ENCODE measurements around the gene ETNK1.
"Not testable (repeated sequence)": the region's sequence is repeated elsewhere in the genome, so short reads cannot be mapped to it uniquely, and the experiment has no call there.

The ETNK1 gene, protein sequence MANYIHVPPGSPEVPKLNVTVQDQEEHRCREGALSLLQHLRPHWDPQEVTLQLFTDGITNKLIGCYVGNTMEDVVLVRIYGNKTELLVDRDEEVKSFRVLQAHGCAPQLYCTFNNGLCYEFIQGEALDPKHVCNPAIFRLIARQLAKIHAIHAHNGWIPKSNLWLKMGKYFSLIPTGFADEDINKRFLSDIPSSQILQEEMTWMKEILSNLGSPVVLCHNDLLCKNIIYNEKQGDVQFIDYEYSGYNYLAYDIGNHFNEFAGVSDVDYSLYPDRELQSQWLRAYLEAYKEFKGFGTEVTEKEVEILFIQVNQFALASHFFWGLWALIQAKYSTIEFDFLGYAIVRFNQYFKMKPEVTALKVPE

DNA sequence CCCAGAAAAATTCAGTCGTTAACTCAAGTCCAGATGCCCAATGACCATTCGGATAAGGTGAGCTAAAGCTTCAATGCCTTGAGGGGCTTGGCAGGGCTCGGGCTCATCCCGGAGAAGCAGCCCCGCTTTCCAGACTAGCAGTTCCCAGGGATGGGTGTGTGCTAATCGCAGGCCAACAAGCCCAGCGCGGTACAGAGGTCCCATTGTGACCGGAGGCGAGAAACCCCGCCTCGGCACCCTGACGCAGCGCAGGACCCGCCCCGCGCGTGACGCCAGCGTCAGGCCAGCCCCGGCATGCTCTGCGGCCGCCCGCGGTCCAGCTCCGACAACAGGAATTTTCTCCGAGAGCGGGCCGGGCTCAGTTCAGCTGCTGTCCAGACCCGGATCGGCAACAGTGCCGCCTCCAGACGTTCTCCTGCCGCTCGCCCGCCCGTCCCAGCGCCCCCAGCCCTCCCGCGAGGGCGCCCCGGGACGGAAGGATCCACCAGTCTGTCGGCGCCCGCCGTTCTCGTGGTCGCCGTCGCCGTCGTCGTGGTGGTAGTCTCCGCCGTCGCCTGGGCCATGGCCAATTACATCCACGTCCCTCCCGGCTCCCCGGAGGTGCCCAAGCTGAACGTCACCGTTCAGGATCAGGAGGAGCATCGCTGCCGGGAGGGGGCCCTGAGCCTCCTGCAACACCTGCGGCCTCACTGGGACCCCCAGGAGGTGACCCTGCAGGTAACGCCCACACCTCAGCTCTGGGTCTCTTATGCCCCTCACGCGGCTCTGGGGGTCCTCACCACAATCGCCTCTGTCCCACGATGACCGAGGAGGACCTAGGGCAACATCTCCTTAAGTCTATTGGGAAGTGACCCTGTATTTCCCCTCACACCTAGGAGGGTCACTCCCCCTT is at the start of gene ETNK1:
TSS of gene ETNK1 (plus strand) at position 302 of the 892 bp plus-strand sequence. CDS start at position 562, 260 bp downstream.
- peak; percentile 81 for DNase-seq

DNA sequence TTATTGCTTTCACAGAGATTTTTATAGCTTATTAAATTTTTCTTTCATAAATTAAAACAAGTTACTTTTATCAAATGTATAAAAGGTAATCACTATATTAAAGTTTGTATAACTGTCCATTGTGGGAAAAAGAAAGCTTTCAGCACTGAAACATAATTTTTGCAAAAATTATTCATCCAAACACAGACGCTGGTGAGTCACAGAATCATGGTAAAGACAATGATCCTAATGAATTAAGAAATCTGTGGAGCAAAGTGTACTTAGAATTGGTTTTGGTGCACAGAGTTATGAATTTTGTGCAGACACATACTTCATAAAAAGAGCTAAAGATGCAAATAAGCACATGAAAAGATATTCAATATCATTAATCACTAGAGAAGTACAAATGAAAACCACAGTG is 48.9 kb upstream of the ETNK1 start:
- DNase-seq = no peak

DNA sequence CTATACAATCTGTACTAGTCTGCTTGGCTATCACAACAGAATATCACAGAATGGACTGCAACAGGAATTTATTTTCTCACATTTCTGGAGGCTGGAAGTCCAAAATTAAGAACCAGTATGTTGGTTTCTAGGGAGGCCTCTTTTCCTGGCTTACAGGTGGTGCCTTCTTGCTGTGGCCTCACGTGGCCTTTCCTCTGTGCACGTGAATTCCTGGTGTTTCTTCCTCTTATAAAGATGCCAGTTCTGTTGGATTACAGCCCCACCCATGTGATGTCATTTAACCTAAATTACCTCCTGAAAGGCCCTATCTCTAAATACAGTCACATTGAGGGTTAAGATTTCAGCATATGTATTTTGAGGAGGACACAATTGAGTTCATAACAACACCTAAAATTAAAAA is 48.5 kb upstream of the ETNK1 start:
- DNase-seq = no peak

DNA sequence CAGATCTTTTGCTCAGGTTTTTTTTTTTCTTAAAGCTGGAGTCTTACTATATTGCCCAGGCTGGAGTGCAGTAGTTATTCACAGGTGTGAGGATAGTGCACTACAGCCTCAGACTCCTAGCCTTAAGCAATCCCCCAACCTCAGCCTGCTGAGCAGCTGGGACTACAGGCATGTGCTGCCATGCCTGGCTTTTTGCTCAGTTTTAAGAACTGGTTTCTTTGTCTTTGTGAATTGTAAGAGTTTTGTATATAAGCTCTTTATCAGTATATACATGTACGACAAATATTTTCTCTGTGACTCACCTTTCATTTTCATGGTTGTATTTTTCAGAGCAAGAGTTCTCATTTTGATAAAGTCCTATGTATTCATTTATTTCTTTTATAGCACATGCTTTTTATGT is 47.3 kb upstream of the ETNK1 start:
- no peak for DNase-seq

DNA sequence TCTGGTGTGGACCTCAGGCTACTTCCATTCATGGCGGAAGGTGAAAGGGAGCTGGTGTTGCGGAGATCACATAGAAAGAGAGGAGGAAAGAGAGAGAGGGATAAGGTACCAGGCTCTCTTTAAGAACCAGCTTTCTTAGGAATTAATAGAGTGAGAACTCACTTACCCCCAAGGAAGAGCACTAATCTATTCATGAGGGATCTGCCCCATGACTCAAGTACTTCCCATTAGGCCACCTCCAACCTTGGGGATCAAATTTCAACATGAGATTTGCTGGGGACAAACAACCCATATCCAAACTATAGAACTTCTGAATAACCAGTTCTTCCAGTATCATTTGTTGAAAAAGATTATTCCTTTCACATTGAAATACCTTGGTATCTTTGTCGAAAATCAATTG is 46.6 kb upstream of the ETNK1 start:
- DNase-seq = no peak

DNA sequence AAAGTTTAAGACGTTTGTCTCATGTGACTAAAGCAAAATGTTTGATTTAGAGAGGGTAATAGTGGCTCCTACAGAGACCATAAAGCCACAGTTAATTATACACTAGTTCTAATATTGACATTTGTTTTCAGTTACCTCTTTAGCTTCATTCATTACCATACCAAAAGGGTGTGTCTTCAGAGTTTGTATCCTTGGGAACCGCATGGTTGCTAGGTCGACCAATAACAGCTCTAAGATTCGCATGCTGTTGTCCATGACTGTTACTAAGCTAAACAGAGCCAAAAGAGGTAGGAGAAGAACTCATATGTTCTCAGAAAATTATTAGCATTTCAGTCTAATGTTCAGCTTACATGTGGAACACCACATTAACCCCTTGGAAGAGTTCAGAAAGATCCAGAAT is 36.2 kb upstream of the ETNK1 start:
- no peak for DNase-seq

DNA sequence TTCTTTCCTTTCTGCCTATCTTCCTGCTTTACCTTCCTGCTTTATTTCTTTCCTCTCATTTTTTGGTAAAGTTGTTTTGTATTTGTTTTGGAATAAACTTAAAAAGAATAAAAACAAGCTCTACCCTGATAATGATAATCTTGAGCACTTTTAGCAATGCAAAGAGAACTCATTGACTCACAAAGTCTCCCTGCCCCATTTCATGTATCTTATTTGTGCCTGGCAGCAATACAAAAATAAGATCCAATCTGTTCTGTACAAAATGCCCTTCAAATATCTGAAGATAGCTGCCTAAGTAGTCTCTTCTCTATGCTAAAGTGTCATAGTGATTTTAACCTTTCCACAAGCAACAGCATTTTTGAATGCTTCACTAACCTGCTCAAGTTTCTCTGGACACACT is 31.1 kb upstream of the ETNK1 start:
- no peak for DNase-seq

DNA sequence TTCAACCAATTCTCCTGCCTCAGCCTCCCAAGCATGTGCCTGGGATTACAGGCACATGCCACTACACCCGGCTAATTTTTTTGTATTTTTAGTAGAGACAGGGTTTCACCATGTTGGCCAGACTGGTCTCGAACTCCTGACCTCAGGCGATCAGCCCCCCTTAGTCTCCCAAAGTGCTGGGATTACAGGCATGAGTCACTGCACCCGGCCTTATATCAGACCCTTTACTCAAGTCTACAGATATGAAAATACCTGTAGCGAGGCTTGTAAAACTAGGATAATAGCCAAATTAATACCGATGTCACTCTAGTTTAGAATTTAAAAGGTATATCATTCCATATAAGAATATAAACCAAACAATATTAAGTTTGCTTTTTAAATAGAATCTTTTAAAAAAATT is 27.4 kb upstream of the ETNK1 start:
- DNase-seq = not testable (repeated sequence)

DNA sequence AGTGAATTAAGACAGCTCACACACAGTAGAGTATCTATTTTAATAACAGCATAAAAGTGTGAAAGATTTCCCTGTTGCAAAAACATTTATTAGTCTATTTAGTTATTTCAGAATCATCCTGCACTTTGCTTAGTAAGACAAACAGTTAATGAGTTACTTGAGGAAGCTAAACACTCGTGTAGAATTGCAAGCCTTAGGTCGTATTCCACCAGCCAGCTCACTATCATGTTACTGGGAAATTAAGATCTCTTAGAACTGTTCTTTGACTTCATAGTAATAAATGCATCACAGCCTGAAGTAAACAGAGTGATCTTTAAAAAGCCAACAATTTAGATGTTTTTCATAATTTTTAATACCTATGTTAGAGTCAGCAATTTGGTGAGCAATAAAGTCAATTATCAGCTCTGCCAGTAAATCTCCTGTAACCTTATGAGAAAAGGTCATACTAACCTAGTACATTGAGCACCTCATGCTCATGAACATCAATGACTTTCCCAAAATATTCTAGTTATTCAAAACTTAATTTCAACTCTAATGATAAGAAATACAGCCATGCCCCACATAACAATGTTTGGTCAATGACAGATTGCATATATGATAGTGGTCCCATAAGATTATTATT is 26.7 kb upstream of the ETNK1 start:
- DNase-seq = no peak

DNA sequence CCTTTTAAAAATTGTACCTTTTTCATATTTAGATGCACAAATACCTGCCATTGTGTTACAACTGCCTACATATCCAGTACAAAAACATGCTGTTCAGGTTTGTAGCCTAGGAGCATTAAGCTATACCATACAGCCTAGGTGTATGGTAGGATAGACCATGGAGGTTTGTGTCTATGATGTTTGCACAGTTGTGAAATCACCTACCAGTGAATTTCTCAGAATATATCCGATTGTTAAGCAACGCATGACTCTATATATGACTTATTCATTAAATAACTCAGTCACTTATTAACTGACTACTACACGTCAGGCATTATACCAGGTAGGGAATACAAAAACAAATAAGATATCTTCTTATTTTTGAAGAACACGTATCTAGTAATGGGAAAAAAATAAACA is 26.2 kb upstream of the ETNK1 start:
- DNase-seq = no peak

DNA sequence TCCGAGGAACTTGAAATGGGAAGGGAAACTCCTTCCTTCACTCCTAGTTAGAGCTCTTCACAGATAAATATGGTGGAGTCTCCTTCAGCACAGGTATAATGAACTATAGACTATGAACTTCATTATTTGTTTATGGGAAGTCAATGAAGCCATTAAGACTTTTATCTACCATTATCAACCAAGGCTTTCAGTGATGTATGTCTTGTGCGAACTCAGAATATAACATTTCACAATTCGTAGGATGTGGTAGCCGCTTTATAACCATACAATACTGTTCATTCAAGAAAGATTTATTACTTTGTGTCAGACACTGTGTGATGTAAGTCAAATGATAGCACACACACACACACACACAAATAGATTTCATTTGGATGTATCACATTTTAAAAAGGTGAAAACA is 24.8 kb upstream of the ETNK1 start:
- DNase-seq = no peak

DNA sequence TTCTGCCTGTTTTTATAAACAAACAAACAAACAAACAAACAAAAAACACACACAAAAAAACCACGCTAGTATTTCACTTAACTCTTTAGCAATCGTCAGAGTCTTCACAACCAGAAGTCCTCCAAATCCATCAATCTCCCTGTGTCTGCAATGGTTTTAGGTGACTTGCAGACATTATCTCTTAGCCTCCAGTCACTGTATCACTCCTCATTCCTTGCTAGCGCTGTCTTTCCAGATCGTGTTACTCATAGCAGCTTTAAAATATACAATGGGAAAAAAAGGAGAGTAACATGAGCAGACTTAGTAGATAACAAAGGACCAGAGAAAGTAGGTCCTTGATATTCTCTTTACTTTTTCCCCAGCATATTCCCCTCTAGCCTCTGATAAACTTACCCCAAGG is 15.5 kb upstream of the ETNK1 start:
- DNase-seq = no peak

DNA sequence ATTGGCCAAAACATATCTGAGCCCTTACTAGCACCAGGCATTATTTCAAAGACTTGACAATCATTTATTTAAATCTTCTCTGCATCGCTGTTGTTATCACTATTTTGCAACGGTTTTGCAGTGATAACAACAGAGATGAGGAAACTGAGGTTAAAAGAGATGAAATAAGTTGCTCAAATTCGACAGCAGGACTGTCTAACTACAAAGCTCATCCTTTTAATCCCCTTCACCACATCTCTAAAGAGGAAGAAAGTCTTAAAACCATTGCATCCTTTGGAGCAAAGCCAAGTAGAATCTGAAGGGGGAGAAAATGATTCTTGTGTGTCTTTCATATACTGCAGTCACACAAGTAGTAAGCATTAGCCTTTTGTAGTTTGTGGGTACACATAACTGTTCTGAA is 14.8 kb upstream of the ETNK1 start:
- DNase-seq = no peak

DNA sequence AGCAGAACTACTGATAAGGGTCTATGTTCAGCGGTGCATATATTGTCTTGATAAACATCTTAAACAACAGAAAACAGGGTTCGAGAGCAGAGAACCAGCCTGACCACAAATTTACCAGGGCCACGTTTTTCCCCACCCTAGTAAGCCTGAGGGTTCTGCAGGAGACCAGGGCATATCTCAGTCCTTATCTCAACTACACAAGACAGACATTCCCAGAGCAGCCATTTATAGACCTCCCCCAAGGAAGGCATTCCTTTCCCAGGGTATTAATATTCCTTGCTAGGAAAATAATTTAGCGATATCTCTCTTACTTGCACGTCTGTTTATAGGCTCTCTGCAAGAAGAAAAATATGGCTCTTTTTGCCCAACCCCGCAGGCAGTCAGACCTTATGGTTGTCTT is 12.1 kb upstream of the ETNK1 start:
- not testable (repeated sequence) for DNase-seq

DNA sequence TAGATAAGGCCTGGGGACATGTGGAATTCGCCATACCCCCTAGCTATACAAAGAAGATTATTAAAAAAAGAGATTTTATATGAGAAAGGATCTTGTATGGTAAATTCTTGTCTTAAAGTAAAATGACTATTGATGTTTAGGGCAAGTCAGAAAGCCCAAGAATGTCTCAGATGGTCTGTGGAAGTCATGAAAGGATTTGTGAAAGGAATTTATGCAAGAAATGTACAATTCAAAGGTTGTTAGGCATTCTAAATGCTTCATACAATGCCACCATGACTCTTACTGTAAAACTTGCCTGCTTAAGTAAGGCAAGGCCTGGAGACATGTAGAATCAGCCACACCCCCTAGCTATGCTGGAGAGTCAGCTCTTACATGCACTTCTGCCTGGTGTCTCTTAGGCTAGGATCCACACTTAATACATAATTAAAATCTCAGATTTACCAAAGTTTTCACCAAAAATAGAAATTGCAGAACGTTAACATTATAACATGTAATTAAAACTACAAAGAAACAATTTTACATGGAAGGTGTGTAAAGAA is 8.9 kb upstream of the ETNK1 start:
- DNase-seq = no peak

DNA sequence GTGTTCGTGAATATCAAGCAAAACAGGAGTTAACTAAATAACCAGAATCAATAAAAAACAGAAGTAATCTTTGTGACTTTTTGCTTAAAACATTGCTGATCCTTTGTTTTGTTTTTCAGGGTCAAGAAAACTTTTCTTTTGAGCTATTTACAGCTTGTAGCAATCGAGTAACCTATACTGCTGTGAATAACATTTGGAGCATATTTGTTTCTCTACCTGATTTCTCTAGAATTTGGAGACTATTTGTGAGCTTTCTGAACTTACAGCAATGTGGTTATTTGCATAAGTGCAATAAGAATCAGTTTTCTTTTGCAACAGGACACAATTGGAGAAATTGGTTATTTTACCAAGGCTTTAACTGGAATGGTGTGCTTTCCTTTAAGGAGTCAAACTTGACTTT is 7.3 kb upstream of the ETNK1 start:
- DNase-seq = no peak

DNA sequence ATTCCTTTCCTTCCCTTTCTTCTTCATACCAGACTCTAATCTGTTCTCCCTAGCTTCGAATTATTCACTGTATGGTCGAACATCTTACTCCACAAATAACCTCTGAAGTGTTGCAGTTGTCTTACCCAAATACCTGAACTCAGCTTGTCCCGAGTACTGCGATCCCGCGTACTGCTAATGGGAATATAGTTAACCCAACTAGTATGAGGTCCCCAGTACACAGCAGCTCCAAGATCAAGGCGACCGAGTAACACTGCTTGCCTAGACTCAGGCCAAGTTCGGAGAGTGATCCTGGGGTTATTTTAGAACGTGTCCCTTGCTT is 462 bp upstream of the ETNK1 start:
- no peak for DNase-seq

DNA sequence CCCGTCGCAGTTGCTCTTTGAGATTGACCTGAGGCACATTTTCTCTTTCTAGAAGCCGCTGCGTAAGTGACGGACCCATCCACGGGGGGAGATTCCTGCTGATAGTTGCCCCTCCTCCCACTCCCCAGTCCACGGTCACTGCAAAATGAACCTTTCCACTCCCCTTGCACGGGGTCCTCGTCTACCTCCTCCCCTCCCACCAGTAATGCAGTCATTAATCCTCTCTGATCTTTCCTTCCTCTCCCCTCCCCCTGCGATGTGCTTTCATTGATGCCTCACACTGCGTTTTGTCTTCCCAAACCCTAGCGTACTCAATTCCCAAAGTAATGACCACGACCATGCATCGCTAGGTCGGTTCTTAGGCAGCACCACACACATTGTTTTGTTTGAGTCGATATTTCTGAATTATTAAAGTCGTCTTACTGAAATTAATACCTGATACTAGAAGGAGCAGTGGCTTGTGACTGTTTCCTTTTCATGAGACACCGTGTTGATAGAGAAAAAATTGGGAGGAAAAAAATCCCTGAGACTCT is 857 bp downstream of the ETNK1 start:
- DNase-seq = no peak

DNA sequence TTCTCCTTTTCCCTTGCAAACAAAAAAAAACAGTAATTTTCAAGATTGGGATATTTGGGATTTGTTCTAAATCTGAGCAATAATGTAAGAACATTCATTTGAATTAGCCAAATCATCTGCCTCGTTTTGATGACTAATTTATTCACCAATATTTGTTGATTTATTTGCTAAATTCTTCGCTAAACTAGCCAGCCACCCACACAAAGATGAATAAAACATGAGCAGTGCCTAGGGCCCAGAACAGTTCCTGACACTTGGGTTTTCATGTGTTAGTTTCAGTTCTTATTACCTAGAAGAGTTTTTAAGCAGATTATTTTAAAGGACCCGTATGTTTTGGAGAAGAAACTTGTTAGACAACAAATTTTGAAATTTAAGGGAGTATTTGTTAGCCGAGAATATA is 1.4 kb downstream of the ETNK1 start:
- no peak for DNase-seq

DNA sequence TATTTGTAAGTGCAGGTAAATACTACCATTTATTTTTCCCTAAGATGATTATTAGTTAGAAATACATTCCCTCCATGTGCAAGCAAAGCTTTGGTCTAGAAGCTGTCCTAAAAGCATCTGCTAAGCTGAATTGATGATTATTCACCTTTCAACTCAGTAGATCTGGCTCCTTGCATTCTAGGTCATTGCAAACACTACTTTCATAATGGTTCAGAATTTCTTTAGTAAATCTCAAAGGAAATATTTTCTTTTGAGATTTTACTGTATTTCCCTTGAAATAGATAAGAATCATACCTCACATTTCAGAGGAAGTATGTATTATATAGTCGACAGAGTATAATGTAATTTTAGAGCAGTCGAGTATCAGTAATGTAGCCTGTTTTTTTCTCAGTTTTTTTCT is 2.4 kb downstream of the ETNK1 start:
- DNase-seq = no peak

DNA sequence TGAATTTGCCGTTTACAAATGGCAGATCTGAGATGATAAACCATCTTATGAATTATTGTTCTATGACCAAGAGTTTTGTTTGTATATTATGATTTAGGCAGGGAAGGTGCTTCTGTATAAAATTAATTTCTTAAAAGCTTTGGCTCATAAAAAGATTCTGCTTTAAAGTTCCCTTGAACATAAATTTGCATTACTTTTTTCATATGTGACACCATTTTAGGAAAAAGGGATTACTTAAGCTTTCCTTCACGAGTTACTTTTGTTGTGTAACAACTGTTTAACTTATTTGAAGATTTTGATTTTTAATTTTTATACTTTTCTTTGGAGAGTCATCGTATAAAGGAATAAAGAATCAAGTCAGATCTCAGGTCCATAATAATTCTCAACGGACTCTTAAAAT is 3.3 kb downstream of the ETNK1 start:
- no peak for DNase-seq

DNA sequence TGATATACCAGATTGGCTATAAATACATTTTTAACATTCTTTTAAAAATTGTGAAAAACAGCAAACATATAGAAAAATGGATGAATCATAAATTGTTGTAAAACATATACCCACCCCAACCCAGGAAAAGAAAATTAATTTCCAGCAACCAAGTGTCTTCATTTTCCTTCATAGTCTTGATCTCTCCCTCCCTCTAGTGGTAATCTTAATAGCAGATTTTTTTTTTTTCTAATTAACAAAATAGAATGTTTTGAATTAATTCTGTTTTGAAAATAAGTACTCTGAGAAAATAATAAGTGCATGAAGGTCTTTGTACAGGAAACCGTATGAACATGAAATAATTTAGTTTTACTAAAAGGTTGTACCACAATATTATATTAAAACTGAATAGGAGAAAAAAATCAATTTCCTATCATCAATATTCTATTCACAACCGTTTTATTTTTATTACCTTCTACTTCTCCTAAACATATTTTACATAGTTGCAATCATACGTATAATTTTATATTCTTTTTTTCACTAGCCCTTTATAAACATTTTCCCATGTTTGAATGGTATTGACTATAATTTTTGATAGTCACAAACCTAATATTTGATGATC is 7.0 kb downstream of the ETNK1 start:
- DNase-seq = no peak

DNA sequence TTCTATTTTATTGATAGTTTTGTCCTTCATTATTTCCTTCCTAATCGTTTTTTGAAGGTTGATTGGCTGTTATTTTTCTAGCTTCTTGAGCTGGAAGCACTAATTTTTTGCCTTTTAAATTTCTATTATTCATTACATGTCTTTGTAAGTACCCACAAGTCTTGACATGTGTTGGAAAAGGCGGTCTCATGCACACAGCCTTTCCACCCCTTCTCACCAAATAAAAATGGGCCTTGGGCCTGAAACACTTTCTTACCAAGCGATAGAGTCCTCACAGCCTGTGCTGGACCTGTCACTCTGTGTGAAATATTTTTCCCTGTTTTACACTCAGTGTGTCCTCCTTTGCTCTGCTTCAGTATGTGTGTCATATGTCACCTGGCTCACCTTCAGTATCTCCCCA is 9.9 kb downstream of the ETNK1 start:
- no peak for DNase-seq

Data from cortex of kidney (tissue), 1 donor.